ENCODE measurements around the gene HACD3. TPM values are rescaled to one million over a fixed set of nuclear protein-coding genes. Genes with fewer than 3 reads are reported as not detected.

HACD3 gene
- total and polyA plus RNA-seq, 2 of the 4 experiments (the other 2 are of a cell fraction), result 60.9 to 131 TPM

DNA sequence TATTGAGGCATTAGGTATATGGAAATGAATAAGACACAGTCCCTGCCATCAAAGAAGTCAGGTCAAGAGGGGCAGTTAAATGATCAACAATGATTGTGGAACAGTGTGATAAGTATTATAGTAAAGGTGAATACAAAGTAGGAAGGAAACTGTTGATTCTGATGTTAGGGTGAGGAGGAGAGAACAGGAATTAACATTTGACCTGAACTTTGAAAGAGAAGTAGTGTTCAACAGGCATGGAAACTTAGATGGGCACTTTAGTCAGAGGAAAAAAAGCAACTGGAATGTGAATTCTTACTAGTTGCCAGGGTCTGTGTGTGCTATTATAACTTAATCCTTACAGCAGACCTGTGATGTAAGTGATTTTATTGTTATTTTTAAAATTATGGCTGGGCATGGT lies 17.6 kb downstream of the HACD3 start:
- H4K91ac ChIP-seq (ENCODE audit: insufficient read depth, low read depth, low read length), result no peak overlapping the region
- no peak overlapping the region for H3K4me2 ChIP-seq (ENCODE audit: low read depth, low read length)
- H3K4ac ChIP-seq (ENCODE audit: low read depth, low read length), result no peak overlapping the region
- no peak for ATAC-seq (ENCODE audit: low read depth)
- no peaks in the 10 kb centered on the region for H3K9me3 ChIP-seq (ENCODE audit: control insufficient read depth, insufficient read depth, low read length)
- in situ Hi-C loops (cut with MboI; ENCODE audit: low sequenced_read_pairs), result no loop called here
- H4K8ac ChIP-seq (ENCODE audit: low read depth in 2 of 2, low read length in 2 of 2), result no peak overlapping the region
- no peak overlapping the region for H3K4me3 ChIP-seq (ENCODE audit: insufficient read depth, low read depth, low read length)
- POLR2A ChIA-PET (ENCODE audit: unreplicated experiment), result no interaction called here
- peaks cover 5% of the 10 kb centered on the region; the same call in 1 of the 2 replicates for H3K4me1 ChIP-seq (ENCODE audit: control insufficient read depth, insufficient read depth, low read length)
- no peak overlapping the region for H2AFZ ChIP-seq (replicated peaks; ENCODE audit: low read length, poor library complexity)
- H3K27ac ChIP-seq (ENCODE audit: insufficient read depth, low read length), result no peak overlapping the region
- no peak overlapping the region for H2BK5ac ChIP-seq (ENCODE audit: low read depth, low read length, poor library complexity, severe bottlenecking)
- no peak overlapping the region for H4K5ac ChIP-seq (ENCODE audit: low read depth, low read length)
- intact Hi-C loops (cut with micrococcal nuclease), result no loop called here
- H3K9me1 ChIP-seq (ENCODE audit: insufficient read depth, low read length), result peaks cover 5% of the 10 kb centered on the region; the same call in 1 of the 2 replicates
- dilution Hi-C loops (cut with HindIII; ENCODE audit: low sequenced_read_pairs, unreplicated experiment), result no loop called here
- H2BK20ac ChIP-seq (ENCODE audit: low read depth, low read length), result no peak overlapping the region
- H3K56ac ChIP-seq (ENCODE audit: extremely low read depth, insufficient read depth, low read length), result no peak overlapping the region
- no peaks in the 10 kb centered on the region for H3K27me3 ChIP-seq (ENCODE audit: control insufficient read depth, insufficient read depth, low read length)
- peaks cover 37% of the 10 kb centered on the region for H4K20me1 ChIP-seq (ENCODE audit: insufficient read depth, low read length)
- no peak overlapping the region for H2BK15ac ChIP-seq (ENCODE audit: low read depth, low read length)
- no peak overlapping the region for H3K18ac ChIP-seq (ENCODE audit: low read depth, low read length)
- H3K14ac ChIP-seq (replicated peaks; ENCODE audit: low read depth, low read length), result no peak overlapping the region
- no peak overlapping the region for H3K9ac ChIP-seq (ENCODE audit: low read depth, low read length)
- no peak overlapping the region for H2BK120ac ChIP-seq (ENCODE audit: low read depth, low read length)
- DNase-seq, result no peak
- no peaks in the 10 kb centered on the region for H3K36me3 ChIP-seq (ENCODE audit: control insufficient read depth, insufficient read depth, low read length)
- H3K23ac ChIP-seq (ENCODE audit: low read depth, low read length), result no peak overlapping the region
- BruUV-seq (replicated peaks), result no TSS peak
- H2AK9ac ChIP-seq (replicated peaks; ENCODE audit: low read depth, low read length, poor library complexity), result no peak overlapping the region
- peaks cover 35 to 66% of the 10 kb centered on the region in 2 experiments for H3K79me1 ChIP-seq (ENCODE audit: low read depth in 1 of 2, low read length in 2 of 2)
- TF ChIP-seq SMC3 (IDR thresholded peaks at IDR 0.05; ENCODE audit: low read depth, low read length), result no peak
- TF ChIP-seq MAFK (IDR thresholded peaks at IDR 0.05; ENCODE audit: low read depth, low read length), result no peak
- TF ChIP-seq, protein P1, sequence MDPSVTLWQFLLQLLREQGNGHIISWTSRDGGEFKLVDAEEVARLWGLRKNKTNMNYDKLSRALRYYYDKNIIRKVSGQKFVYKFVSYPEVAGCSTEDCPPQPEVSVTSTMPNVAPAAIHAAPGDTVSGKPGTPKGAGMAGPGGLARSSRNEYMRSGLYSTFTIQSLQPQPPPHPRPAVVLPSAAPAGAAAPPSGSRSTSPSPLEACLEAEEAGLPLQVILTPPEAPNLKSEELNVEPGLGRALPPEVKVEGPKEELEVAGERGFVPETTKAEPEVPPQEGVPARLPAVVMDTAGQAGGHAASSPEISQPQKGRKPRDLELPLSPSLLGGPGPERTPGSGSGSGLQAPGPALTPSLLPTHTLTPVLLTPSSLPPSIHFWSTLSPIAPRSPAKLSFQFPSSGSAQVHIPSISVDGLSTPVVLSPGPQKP (IDR thresholded peaks at IDR 0.05; ENCODE audit: borderline replicate concordance, low read depth, low read length), result no peak
- no peak for TF ChIP-seq RCOR1 (IDR thresholded peaks at IDR 0.05; ENCODE audit: insufficient replicate concordance, low read length)
- no peak for TF ChIP-seq FOS (IDR thresholded peaks at IDR 0.05; ENCODE audit: low read depth, low read length)
- no peak for TF ChIP-seq CTCF (conservative IDR thresholded peaks at IDR 0.05; ENCODE audit: low read depth, low read length)
- no peak for TF ChIP-seq CEBPB (IDR thresholded peaks at IDR 0.05; ENCODE audit: low read depth, low read length)
- TF ChIP-seq RAD21 (IDR thresholded peaks at IDR 0.05; ENCODE audit: low read length), result no peak
- TF ChIP-seq RFX5 (IDR thresholded peaks at IDR 0.05; ENCODE audit: low read depth, low read length), result no peak
- H2AK5ac ChIP-seq (ENCODE audit: low read depth, low read length), result no peak overlapping the region
- CTCF ChIA-PET, result no interaction called here

Measured in IMR-90 (cell line).